ENCODE results near the gene CMTR1. TPM values are rescaled to one million over a fixed set of nuclear protein-coding genes. Genes with fewer than 3 reads are reported as not detected.

CMTR1 gene
- total RNA-seq, 1 experiment from 2014 or later, result 37.7 TPM

- DNase-seq (ENCODE audit: low read depth, low spot score) (no peak), ATAC-seq (no peak)
- Histone ChIP-seq H3K36me3 (ENCODE audit: control insufficient read depth, insufficient read depth, low read length) (no peaks in the 10 kb centered on the region), H3K4me1 (ENCODE audit: control insufficient read depth, insufficient read depth, low read length) (peaks cover 6% of the 10 kb centered on the region), H3K9me3 (ENCODE audit: control insufficient read depth, insufficient read depth, low read depth, low read length) (no peaks in the 10 kb centered on the region), H3K4me3 (ENCODE audit: low read depth in 2 of 2, low read length in 2 of 2) (no peak overlapping the region), H3K27me3 (ENCODE audit: control insufficient read depth, insufficient read depth, low read length) (no peaks in the 10 kb centered on the region), H3K27ac (ENCODE audit: low read length) (no peak overlapping the region)
- intact Hi-C loops (cut with micrococcal nuclease; ENCODE audit: unreplicated experiment), result loop anchor here (5.0 kb wide), 1 partner anchor 212 kb away; no protein-coding TSS in a partner anchor
- in situ Hi-C loops (cut with HindIII; ENCODE audit: low pct_unique_long_range_greater_than_20kb, low sequenced_read_pairs), result no loop called here
- no TSS peak for BruUV-seq (replicated peaks)
- TF ChIP-seq, protein P1, sequence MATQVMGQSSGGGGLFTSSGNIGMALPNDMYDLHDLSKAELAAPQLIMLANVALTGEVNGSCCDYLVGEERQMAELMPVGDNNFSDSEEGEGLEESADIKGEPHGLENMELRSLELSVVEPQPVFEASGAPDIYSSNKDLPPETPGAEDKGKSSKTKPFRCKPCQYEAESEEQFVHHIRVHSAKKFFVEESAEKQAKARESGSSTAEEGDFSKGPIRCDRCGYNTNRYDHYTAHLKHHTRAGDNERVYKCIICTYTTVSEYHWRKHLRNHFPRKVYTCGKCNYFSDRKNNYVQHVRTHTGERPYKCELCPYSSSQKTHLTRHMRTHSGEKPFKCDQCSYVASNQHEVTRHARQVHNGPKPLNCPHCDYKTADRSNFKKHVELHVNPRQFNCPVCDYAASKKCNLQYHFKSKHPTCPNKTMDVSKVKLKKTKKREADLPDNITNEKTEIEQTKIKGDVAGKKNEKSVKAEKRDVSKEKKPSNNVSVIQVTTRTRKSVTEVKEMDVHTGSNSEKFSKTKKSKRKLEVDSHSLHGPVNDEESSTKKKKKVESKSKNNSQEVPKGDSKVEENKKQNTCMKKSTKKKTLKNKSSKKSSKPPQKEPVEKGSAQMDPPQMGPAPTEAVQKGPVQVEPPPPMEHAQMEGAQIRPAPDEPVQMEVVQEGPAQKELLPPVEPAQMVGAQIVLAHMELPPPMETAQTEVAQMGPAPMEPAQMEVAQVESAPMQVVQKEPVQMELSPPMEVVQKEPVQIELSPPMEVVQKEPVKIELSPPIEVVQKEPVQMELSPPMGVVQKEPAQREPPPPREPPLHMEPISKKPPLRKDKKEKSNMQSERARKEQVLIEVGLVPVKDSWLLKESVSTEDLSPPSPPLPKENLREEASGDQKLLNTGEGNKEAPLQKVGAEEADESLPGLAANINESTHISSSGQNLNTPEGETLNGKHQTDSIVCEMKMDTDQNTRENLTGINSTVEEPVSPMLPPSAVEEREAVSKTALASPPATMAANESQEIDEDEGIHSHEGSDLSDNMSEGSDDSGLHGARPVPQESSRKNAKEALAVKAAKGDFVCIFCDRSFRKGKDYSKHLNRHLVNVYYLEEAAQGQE (IDR thresholded peaks at IDR 0.05; ENCODE audit: insufficient read depth in 1 of 2, low read depth in 2 of 2, low read length in 1 of 2), result no peak
- TF ChIP-seq POLR2AphosphoS5 (IDR thresholded peaks at IDR 0.05; ENCODE audit: low read depth, low read length) (no peak), SIN3A (IDR thresholded peaks at IDR 0.05; ENCODE audit: borderline replicate concordance, insufficient read depth, low read depth, low read length) (no peak), TCF7L2 (IDR thresholded peaks at IDR 0.05; ENCODE audit: low read depth, low read length) (no peak)
- TF ChIP-seq, protein P2, sequence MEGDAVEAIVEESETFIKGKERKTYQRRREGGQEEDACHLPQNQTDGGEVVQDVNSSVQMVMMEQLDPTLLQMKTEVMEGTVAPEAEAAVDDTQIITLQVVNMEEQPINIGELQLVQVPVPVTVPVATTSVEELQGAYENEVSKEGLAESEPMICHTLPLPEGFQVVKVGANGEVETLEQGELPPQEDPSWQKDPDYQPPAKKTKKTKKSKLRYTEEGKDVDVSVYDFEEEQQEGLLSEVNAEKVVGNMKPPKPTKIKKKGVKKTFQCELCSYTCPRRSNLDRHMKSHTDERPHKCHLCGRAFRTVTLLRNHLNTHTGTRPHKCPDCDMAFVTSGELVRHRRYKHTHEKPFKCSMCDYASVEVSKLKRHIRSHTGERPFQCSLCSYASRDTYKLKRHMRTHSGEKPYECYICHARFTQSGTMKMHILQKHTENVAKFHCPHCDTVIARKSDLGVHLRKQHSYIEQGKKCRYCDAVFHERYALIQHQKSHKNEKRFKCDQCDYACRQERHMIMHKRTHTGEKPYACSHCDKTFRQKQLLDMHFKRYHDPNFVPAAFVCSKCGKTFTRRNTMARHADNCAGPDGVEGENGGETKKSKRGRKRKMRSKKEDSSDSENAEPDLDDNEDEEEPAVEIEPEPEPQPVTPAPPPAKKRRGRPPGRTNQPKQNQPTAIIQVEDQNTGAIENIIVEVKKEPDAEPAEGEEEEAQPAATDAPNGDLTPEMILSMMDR (IDR thresholded peaks at IDR 0.05), result no peak
- ChIA-PET POLR2A (interaction anchor here (0.6 kb wide), 1 partner anchor 85 kb away, joined by 4 read pairs; no protein-coding TSS in a partner anchor), CTCF (no interaction called here)
These were observed 47.2 kb downstream of the CMTR1 start for GRCh38 chr6:37480118-37480736.

DNA sequence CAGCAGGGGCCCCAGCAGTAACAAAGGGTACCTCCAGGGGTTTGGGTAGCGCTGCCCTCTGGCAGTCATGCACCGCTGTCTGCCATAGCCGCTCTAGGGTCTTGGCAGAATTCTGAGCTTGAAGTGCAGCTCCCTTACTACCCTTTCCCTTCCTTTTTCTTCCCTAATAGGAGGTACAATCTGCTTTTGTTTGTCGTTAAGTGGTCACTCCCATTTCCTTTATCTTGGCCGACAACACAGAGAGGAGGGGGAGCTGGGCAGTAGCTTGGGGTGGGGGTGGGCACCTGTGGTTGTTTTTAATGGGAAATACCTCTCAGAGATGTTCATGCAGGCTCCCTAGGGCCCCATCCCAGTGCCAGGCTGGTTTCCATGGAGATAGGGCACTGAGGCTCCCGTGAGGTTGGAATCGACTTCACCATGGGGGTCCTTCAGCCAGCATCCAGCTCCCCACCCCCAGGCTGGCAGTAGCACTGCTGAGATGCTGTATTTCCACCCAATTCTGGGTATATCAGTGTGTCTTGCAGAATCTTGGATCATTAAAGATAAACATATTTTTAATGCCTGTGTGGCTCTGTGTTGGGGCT, 48.0 kb downstream of the CMTR1 start:
- intact Hi-C loops (cut with micrococcal nuclease; ENCODE audit: unreplicated experiment), result loop anchor here (5.0 kb wide), 1 partner anchor 211 kb away; no protein-coding TSS in a partner anchor
- Histone ChIP-seq H3K27ac (ENCODE audit: low read length) (no peak overlapping the region), H3K9me3 (ENCODE audit: control insufficient read depth, insufficient read depth, low read depth, low read length) (no peaks in the 10 kb centered on the region), H3K27me3 (ENCODE audit: control insufficient read depth, insufficient read depth, low read length) (no peaks in the 10 kb centered on the region), H3K4me1 (ENCODE audit: control insufficient read depth, insufficient read depth, low read length) (peaks cover 9% of the 10 kb centered on the region), H3K4me3 (ENCODE audit: low read depth in 2 of 2, low read length in 2 of 2) (no peak overlapping the region), H3K36me3 (ENCODE audit: control insufficient read depth, insufficient read depth, low read length) (no peaks in the 10 kb centered on the region)
- TF ChIP-seq, protein P1 (IDR thresholded peaks at IDR 0.05; ENCODE audit: insufficient read depth in 1 of 2, low read depth in 2 of 2, low read length in 1 of 2), result no peak
- no peak for TF ChIP-seq TCF7L2 (IDR thresholded peaks at IDR 0.05; ENCODE audit: low read depth, low read length)
- no peak for TF ChIP-seq POLR2AphosphoS5 (IDR thresholded peaks at IDR 0.05; ENCODE audit: low read depth, low read length)
- TF ChIP-seq SIN3A (IDR thresholded peaks at IDR 0.05; ENCODE audit: borderline replicate concordance, insufficient read depth, low read depth, low read length), result no peak
- TF ChIP-seq, protein P2 (IDR thresholded peaks at IDR 0.05), result no peak
- no TSS peak for BruUV-seq (replicated peaks)
- in situ Hi-C loops (cut with HindIII; ENCODE audit: low pct_unique_long_range_greater_than_20kb, low sequenced_read_pairs), result no loop called here
- DNase-seq (ENCODE audit: low read depth, low spot score), result no peak
- ATAC-seq, result no peak
- ChIA-PET CTCF (interaction anchor here (0.8 kb wide), 1 partner anchor 169 kb away, joined by 3 read pairs; no protein-coding TSS in a partner anchor), POLR2A (interaction anchor here (0.6 kb wide), 1 partner anchor 85 kb away, joined by 4 read pairs; no protein-coding TSS in a partner anchor)

Data from Panc1 (cell line).